ENCODE data around the gene SLIT3.

Gene SLIT3

DNA sequence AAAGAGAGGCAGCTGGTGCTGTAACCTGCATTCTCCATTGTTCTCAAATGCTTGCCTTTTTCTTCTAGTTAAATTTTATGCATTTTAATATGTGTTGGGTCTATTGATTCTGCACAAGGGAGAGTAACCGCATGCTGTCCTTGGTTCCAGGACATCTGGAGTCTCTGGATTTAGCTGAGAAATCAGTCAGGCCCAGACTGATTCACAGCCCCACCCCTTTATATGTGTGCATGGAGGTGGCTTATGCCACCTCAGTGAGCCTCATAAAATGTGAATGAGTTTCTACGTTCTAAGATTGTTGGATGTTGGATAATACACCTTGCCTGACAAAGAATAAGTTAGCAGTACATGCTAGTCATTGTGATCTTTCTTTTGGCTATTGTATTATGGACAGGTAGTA is 611.7 kb downstream of the SLIT3 start:
- Histone ChIP-seq H3K9me3 (ENCODE audit: control insufficient read depth, insufficient read depth, low read length) (no peaks in the 10 kb centered on the region), H3K27me3 (ENCODE audit: control insufficient read depth, insufficient read depth, low read length) (no peaks in the 10 kb centered on the region), H3K9ac (ENCODE audit: low read depth, low read length) (no peak overlapping the region), H3K36me3 (ENCODE audit: control insufficient read depth, insufficient read depth, low read length) (no peaks in the 10 kb centered on the region), H3K4me1 (ENCODE audit: control insufficient read depth, insufficient read depth, low read length) (no peaks in the 10 kb centered on the region), H3K4me3 (ENCODE audit: low read depth, low read length) (no peak overlapping the region)

DNA sequence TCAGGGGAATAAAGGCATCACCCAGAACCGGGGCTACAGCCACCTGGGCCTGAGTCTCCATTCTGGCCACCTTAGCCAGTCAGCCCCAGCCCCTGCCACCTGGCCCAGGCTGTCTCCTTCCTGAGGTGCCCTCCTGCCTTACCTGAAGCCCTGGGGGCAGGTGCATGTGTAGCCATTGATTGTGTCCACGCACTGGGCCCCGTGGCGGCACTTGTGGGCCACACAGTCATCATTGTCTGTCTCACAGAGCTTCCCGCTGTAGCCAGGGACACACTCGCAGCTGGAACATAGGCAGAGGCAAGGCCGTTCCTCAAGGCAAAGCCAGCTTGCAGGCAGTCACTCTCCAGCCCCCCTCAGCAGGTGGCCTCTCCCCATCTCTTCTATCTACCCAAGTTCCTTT is 614.1 kb downstream of the SLIT3 start:
- H3K27me3 ChIP-seq (ENCODE audit: control insufficient read depth, insufficient read depth, low read length): no peaks in the 10 kb centered on the region
- H3K4me3 ChIP-seq (ENCODE audit: low read depth, low read length): no peak overlapping the region
- no peaks in the 10 kb centered on the region for H3K4me1 ChIP-seq (ENCODE audit: control insufficient read depth, insufficient read depth, low read length)
- H3K9me3 ChIP-seq (ENCODE audit: control insufficient read depth, insufficient read depth, low read length): no peaks in the 10 kb centered on the region
- H3K36me3 ChIP-seq (ENCODE audit: control insufficient read depth, insufficient read depth, low read length): no peaks in the 10 kb centered on the region
- H3K9ac ChIP-seq (ENCODE audit: low read depth, low read length): no peak overlapping the region

DNA sequence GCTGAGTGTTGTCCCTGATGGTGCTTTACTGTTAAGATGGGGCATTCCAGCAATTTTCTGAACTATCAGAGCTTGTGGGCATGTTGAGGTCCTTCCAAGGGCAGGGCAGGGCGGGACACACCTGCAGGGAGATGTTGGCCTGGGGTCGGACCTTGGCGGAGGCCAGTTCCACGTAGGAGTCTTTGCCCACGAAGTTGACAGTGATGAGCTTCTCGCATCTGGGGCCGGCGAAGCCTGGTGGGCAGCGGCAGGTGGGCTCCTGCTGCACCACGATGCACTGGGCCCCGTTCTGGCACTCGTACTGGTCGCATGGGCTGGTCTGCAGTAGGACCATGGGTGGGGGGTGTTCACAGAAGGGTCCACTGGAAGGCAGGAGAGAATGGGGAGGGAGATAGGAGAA is 615.4 kb downstream of the SLIT3 start:
- no peak overlapping the region for H3K9ac ChIP-seq (ENCODE audit: low read depth, low read length)
- no peaks in the 10 kb centered on the region for H3K27me3 ChIP-seq (ENCODE audit: control insufficient read depth, insufficient read depth, low read length)
- no peaks in the 10 kb centered on the region for H3K9me3 ChIP-seq (ENCODE audit: control insufficient read depth, insufficient read depth, low read length)
- no peaks in the 10 kb centered on the region for H3K36me3 ChIP-seq (ENCODE audit: control insufficient read depth, insufficient read depth, low read length)
- H3K4me3 ChIP-seq (ENCODE audit: low read depth, low read length): no peak overlapping the region
- no peaks in the 10 kb centered on the region for H3K4me1 ChIP-seq (ENCODE audit: control insufficient read depth, insufficient read depth, low read length)

DNA sequence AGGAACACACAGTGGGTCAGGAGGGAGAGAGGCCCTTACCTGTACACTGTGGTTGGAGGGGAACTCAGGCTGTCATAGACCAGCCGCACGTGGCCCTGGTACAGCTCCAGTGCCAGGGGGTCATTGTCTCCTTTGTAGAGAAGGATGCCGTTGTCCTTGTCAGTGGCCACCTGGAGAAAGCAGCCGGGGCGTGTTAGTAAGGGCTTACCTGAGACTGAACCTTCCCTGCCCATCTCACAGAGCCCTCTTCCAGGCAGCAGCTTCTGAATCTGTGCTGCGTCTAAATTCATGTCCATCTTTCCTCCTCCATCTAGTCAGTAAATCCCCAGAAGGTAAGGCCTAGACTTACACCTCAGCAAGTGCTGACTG is 617.0 kb downstream of the SLIT3 start:
- Histone ChIP-seq H3K9me3 (ENCODE audit: control insufficient read depth, insufficient read depth, low read length) (no peaks in the 10 kb centered on the region), H3K27me3 (ENCODE audit: control insufficient read depth, insufficient read depth, low read length) (no peaks in the 10 kb centered on the region), H3K4me1 (ENCODE audit: control insufficient read depth, insufficient read depth, low read length) (no peaks in the 10 kb centered on the region), H3K4me3 (ENCODE audit: low read depth, low read length) (no peak overlapping the region), H3K36me3 (ENCODE audit: control insufficient read depth, insufficient read depth, low read length) (no peaks in the 10 kb centered on the region), H3K9ac (ENCODE audit: low read depth, low read length) (no peak overlapping the region)

DNA sequence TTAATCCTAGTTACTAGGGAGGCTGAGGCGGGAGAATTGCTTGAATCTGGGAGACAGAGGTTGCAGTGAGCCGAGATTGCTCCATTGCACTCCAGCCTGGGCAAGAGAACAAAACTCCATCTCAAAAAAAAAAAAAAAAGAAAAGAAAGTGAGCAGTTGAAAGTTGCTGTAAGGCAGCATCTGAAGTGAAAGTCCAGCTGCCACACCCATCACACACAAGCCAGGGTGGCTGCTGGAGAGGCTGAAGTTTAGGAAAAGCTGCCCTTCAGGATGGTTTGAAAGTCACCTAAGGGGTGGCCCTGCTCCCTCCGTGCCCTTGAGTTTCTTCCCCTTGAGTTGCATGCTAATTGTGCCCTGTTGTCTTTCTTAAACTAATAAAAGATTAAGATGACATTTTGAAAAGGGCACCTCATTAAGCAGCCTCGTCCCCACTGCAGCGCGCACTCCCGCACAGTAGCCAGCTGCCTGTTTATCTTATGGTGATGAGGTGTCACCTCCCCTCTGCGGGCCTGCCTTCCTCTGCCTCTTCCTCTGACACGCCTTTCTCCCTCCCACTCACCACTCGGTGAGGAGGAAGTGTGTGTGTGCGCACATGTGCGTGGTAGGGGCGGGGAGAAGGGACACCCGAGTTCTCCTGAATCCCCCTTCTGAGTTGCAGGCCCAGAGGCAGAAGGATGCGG is 617.6 kb downstream of the SLIT3 start:
- Histone ChIP-seq H3K9ac (ENCODE audit: low read depth, low read length) (no peak overlapping the region), H3K36me3 (ENCODE audit: control insufficient read depth, insufficient read depth, low read length) (no peaks in the 10 kb centered on the region), H3K4me3 (ENCODE audit: low read depth, low read length) (no peak overlapping the region), H3K27me3 (ENCODE audit: control insufficient read depth, insufficient read depth, low read length) (no peaks in the 10 kb centered on the region), H3K9me3 (ENCODE audit: control insufficient read depth, insufficient read depth, low read length) (no peaks in the 10 kb centered on the region), H3K4me1 (ENCODE audit: control insufficient read depth, insufficient read depth, low read length) (no peaks in the 10 kb centered on the region)

DNA sequence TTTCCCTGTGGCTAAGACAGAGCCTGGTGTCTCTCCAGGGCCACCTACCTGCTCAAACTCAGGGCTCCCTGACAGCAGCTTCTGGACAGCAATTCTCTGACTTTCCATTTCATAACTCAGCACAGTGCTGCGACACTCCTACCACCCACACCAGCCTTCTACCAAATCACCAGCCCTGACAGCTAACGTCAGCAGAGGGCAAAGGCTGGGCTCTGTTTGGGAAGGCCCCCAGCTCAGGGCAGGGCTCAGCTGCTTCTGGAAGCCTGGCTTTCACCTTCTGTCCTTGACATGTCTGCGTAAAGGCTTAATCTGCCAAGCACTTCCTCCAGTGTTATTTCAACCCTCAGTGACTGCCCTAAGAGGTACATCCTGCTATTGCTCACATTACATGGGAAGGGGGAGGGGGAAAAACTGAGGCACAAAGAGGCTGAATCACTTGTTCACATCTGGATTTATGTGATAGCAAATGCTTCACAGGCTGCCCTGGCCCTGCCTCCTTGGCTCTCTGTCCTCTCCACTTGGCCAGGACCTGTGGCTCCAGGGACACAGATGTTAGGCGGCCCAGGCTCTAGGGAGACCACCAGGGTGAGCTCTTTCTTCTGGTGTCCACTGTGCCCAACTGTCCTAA is 619.3 kb downstream of the SLIT3 start:
- Histone ChIP-seq H3K27me3 (ENCODE audit: control insufficient read depth, insufficient read depth, low read length) (no peaks in the 10 kb centered on the region), H3K9ac (ENCODE audit: low read depth, low read length) (no peak overlapping the region), H3K36me3 (ENCODE audit: control insufficient read depth, insufficient read depth, low read length) (no peaks in the 10 kb centered on the region), H3K4me1 (ENCODE audit: control insufficient read depth, insufficient read depth, low read length) (no peaks in the 10 kb centered on the region), H3K9me3 (ENCODE audit: control insufficient read depth, insufficient read depth, low read length) (no peaks in the 10 kb centered on the region), H3K4me3 (ENCODE audit: low read depth, low read length) (no peak overlapping the region)

DNA sequence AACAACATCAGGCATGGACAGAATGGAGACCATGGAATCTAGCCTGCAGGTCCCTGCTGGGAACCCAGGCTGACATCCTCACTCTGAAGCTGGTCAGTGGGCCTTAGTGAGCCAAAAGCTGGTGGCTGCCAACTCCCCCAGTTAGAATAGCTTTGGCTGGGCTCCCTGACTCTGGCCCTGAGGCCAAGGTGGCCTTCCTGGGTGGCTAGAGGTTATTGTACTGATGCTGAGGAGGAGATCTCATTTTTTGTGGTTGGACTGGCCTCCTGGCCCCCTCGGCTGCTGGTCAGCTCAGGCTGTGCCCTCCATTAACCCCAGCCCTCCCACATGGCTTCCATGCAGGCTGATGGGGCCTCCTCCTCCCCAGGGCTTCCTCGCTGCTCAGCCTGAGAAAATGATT is 620.5 kb downstream of the SLIT3 start:
- H3K4me3 ChIP-seq (ENCODE audit: low read depth, low read length): no peak overlapping the region
- H3K27me3 ChIP-seq (ENCODE audit: control insufficient read depth, insufficient read depth, low read length): no peaks in the 10 kb centered on the region
- no peaks in the 10 kb centered on the region for H3K36me3 ChIP-seq (ENCODE audit: control insufficient read depth, insufficient read depth, low read length)
- no peaks in the 10 kb centered on the region for H3K9me3 ChIP-seq (ENCODE audit: control insufficient read depth, insufficient read depth, low read length)
- no peak overlapping the region for H3K9ac ChIP-seq (ENCODE audit: low read depth, low read length)
- H3K4me1 ChIP-seq (ENCODE audit: control insufficient read depth, insufficient read depth, low read length): no peaks in the 10 kb centered on the region

DNA sequence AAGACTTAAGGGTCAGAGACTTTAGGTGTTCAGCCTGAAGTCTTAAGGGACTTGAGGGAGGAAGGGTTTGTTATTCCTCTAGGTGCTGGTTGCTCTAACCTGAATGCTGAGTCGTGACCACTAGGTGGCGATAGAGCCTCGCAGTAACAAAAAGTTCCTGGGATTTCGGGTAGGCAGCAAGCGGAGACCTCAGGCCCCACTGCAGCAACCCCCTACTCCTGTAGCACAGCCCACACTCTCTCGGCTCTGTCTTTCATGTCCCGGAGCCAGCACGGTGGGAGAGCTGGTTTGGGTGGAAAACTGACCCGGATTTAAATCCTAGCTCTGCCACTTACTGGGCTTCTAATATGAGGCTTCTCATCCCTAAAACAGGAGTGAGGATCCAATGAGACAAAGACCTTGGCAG is 621.4 kb downstream of the SLIT3 start:
- Histone ChIP-seq H3K9me3 (ENCODE audit: control insufficient read depth, insufficient read depth, low read length) (no peaks in the 10 kb centered on the region), H3K4me1 (ENCODE audit: control insufficient read depth, insufficient read depth, low read length) (no peaks in the 10 kb centered on the region), H3K9ac (ENCODE audit: low read depth, low read length) (no peak overlapping the region), H3K27me3 (ENCODE audit: control insufficient read depth, insufficient read depth, low read length) (no peaks in the 10 kb centered on the region), H3K36me3 (ENCODE audit: control insufficient read depth, insufficient read depth, low read length) (no peaks in the 10 kb centered on the region), H3K4me3 (ENCODE audit: low read depth, low read length) (no peak overlapping the region)

DNA sequence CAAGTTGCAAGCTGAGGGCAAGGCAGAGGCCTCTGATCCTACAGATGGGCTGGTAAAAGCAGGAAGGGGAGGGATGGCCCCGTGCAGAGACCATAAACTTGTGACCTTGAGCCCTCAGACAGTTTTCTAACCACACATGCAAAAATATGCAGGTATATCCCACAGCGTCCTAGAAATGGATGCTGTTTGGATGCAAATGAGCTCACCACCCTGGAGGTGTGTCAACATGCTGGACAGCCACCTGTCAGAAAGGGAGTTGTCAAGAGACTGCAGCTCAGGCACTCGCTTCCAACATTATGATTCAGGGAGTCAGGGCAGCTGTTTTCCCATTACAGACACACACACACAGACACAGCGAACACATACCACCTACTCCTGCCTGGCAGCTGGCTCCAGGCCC is 624.4 kb downstream of the SLIT3 start:
- H3K9ac ChIP-seq (ENCODE audit: low read depth, low read length): no peak overlapping the region
- H3K9me3 ChIP-seq (ENCODE audit: control insufficient read depth, insufficient read depth, low read length): no peaks in the 10 kb centered on the region
- no peaks in the 10 kb centered on the region for H3K36me3 ChIP-seq (ENCODE audit: control insufficient read depth, insufficient read depth, low read length)
- H3K4me3 ChIP-seq (ENCODE audit: low read depth, low read length): no peak overlapping the region
- H3K4me1 ChIP-seq (ENCODE audit: control insufficient read depth, insufficient read depth, low read length): no peaks in the 10 kb centered on the region
- no peaks in the 10 kb centered on the region for H3K27me3 ChIP-seq (ENCODE audit: control insufficient read depth, insufficient read depth, low read length)

DNA sequence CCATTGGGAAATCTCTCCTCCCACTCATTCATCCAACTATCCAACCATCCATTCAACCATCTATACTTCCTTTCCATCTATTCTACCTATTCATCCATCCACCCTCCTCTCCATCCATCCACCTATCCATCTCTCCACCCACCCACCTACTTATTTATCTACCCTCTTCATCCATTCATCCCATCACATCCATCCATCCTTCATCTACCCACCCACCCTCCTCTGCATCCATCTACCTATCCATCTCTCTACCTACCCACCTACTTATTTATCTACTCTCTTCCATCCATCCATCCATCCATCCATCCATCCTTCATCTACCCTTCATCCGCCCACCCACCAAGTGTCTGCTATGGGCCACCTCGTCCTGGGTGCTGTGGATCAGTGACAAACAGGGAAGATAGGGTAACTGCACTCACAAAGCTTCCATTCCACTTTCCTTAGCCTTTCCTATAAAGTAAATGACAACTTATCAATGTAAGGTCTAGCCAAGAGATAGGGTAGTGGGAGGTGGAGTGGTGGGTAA is 625.0 kb downstream of the SLIT3 start:
- H3K27me3 ChIP-seq (ENCODE audit: control insufficient read depth, insufficient read depth, low read length): no peaks in the 10 kb centered on the region
- no peaks in the 10 kb centered on the region for H3K4me1 ChIP-seq (ENCODE audit: control insufficient read depth, insufficient read depth, low read length)
- H3K9me3 ChIP-seq (ENCODE audit: control insufficient read depth, insufficient read depth, low read length): no peaks in the 10 kb centered on the region
- H3K4me3 ChIP-seq (ENCODE audit: low read depth, low read length): no peak overlapping the region
- H3K36me3 ChIP-seq (ENCODE audit: control insufficient read depth, insufficient read depth, low read length): no peaks in the 10 kb centered on the region
- no peak overlapping the region for H3K9ac ChIP-seq (ENCODE audit: low read depth, low read length)

DNA sequence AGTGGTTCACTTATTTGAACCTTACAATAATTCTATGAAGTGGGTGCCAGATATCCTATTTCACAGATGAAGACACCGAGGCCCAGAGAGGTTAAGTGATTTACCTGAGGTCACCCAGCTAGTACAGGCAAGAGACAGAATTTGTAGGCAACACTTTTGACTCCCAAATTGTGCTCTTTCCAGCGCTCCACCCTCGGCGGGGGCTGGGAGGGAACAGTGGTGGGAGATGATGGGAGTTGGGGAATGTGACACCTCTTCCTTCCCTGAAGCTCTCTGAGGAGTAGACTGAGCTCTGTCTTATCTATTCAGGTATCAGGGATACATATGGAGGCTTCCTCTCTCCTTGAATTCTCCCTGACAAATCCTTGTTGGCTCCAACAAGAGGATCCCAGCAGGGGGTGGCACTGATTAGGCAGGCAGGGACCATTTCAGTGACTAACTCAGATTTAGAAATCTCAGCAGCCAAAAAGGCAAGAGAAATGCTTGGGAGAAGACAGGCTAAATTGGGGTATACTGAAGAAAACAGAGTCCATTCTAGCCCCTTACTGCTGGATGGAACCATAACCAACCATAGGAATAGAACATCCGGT is 626.0 kb downstream of the SLIT3 start:
- Histone ChIP-seq H3K9me3 (ENCODE audit: control insufficient read depth, insufficient read depth, low read length) (no peaks in the 10 kb centered on the region), H3K4me1 (ENCODE audit: control insufficient read depth, insufficient read depth, low read length) (no peaks in the 10 kb centered on the region), H3K27me3 (ENCODE audit: control insufficient read depth, insufficient read depth, low read length) (no peaks in the 10 kb centered on the region), H3K36me3 (ENCODE audit: control insufficient read depth, insufficient read depth, low read length) (no peaks in the 10 kb centered on the region), H3K9ac (ENCODE audit: low read depth, low read length) (no peak overlapping the region), H3K4me3 (ENCODE audit: low read depth, low read length) (no peak overlapping the region)

DNA sequence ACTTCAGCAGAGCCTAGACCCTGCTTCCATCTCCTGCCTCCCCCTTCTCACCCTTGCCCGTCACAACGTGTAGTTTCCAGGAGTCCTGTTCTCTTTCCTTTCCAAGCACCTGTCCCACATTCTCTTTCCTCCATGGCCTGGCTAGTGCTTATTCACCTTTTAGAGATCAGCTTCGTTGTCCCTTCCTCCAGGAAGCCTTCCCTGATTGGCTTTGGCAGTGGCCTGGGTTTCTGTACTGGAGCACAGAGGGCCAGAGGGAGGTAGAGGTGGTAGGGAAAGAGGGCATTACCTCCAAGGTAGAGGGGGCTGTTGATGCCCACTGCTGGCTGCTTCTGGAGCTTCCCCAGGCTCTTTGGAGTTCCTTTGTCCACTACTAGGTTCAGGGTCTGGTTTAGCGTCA is 628.1 kb downstream of the SLIT3 start:
- H3K36me3 ChIP-seq (ENCODE audit: control insufficient read depth, insufficient read depth, low read length): no peaks in the 10 kb centered on the region
- no peaks in the 10 kb centered on the region for H3K4me1 ChIP-seq (ENCODE audit: control insufficient read depth, insufficient read depth, low read length)
- H3K9ac ChIP-seq (ENCODE audit: low read depth, low read length): no peak overlapping the region
- no peaks in the 10 kb centered on the region for H3K27me3 ChIP-seq (ENCODE audit: control insufficient read depth, insufficient read depth, low read length)
- H3K4me3 ChIP-seq (ENCODE audit: low read depth, low read length): no peak overlapping the region
- H3K9me3 ChIP-seq (ENCODE audit: control insufficient read depth, insufficient read depth, low read length): no peaks in the 10 kb centered on the region
